Glutamatergic neuron (in vitro differentiated cells): ENCODE measurements around the gene PTGER2. TPM values are rescaled to one million over a fixed set of nuclear protein-coding genes. Genes with fewer than 3 reads are reported as not detected.

ENCODE experiments used
- DNase-seq: peaks from one replicate; pipeline ENCODE4 v3.0.0; 2022
- H3K27ac Mint-ChIP-seq: one replicate; pipeline ENCODE4 v1.8.0; 2020; ENCODE audit warnings: mild to moderate bottlenecking, mixed read lengths, inconsistent platforms; ENCODE audit not compliant: unreplicated experiment
- H3K27me3 Mint-ChIP-seq: one replicate; pipeline ENCODE4 v1.8.0; 2020; ENCODE audit warnings: mild to moderate bottlenecking, moderate library complexity, mixed read lengths, inconsistent platforms; ENCODE audit not compliant: unreplicated experiment
- H3K36me3 Mint-ChIP-seq: one replicate; pipeline ENCODE4 v1.8.0; 2020; ENCODE audit warnings: mild to moderate bottlenecking, mixed read lengths, inconsistent platforms; ENCODE audit not compliant: unreplicated experiment
- H3K4me1 Mint-ChIP-seq: one replicate; pipeline ENCODE4 v1.8.0; 2020; ENCODE audit warnings: mild to moderate bottlenecking, low read depth, mixed read lengths, inconsistent platforms; ENCODE audit not compliant: unreplicated experiment
- H3K4me3 Mint-ChIP-seq: one replicate; pipeline ENCODE4 v1.8.0; 2020; ENCODE audit warnings: mild to moderate bottlenecking, mixed read lengths, inconsistent platforms; ENCODE audit not compliant: unreplicated experiment
- H3K9me3 Mint-ChIP-seq: one replicate; pipeline ENCODE4 v1.8.0; 2020; ENCODE audit warnings: mild to moderate bottlenecking, moderate library complexity, mixed read lengths, inconsistent platforms; ENCODE audit not compliant: unreplicated experiment
- CTCF ChIP-seq: fragments of 200-600 bp; sonication (generic); IDR thresholded peaks from one replicate; pipeline ENCODE4 v1.5.0; 2021; ENCODE audit not compliant: partially characterized antibody, unreplicated experiment
- total RNA-seq: library from RNA; stranded (reverse); fragmentation: NEBNext Ultra II Directional; extraction: Animal tissue kit (Norgen Biotek cat#: 25700); gene quantifications from one replicate; pipeline ENCODE4 v1.2.1, GENCODE V29; 2021; ENCODE audit not compliant: unreplicated experiment

The PTGER2 gene
- total RNA-seq, 1 donor from 2014 or later: not detected

GRCh38 chr14:52327374-52328226 lies 13.5 kb downstream of the PTGER2 start:
- Mint-ChIP-seq H3K4me3 (no peak overlapping the region), H3K27me3 (peaks cover 2% of the 10 kb centered on the region), H3K9me3 (no peaks in the 10 kb centered on the region), H3K4me1 (no peaks in the 10 kb centered on the region), H3K36me3 (peaks cover 9% of the 10 kb centered on the region), H3K27ac (no peak overlapping the region)
- TF ChIP-seq CTCF: no peak
- no peak for DNase-seq

- no peak for TF ChIP-seq CTCF
- Mint-ChIP-seq H3K27me3 (peaks cover 3% of the 10 kb centered on the region), H3K4me3 (no peak overlapping the region)
Observed at GRCh38 chr14:52328276-52328675, 14.2 kb downstream of the PTGER2 start.

GRCh38 chr14:52329678-52330369 lies 15.7 kb downstream of the PTGER2 start:
- Mint-ChIP-seq H3K27ac (no peak overlapping the region), H3K27me3 (peaks cover 1% of the 10 kb centered on the region), H3K4me1 (no peaks in the 10 kb centered on the region), H3K4me3 (no peak overlapping the region), H3K36me3 (peaks cover 4% of the 10 kb centered on the region), H3K9me3 (no peaks in the 10 kb centered on the region)
- no peak for DNase-seq
- TF ChIP-seq CTCF: no peak

More at GRCh38 chr14:52328276-52328675, 14.2 kb downstream of the PTGER2 start:
- no peaks in the 10 kb centered on the region for H3K4me1 Mint-ChIP-seq
- H3K36me3 Mint-ChIP-seq: peaks cover 4% of the 10 kb centered on the region
- no peaks in the 10 kb centered on the region for H3K9me3 Mint-ChIP-seq
- no peak overlapping the region for H3K27ac Mint-ChIP-seq
- no peak for DNase-seq

GRCh38 chr14:52332269-52332668 lies 18.2 kb downstream of the PTGER2 start:
- Mint-ChIP-seq H3K4me3 (no peak overlapping the region), H3K27ac (no peak overlapping the region), H3K36me3 (peaks cover 4% of the 10 kb centered on the region), H3K9me3 (no peaks in the 10 kb centered on the region), H3K4me1 (no peaks in the 10 kb centered on the region), H3K27me3 (peaks cover 1% of the 10 kb centered on the region)
- no peak for TF ChIP-seq CTCF
- no peak for DNase-seq

- Mint-ChIP-seq H3K27me3 (peaks cover 1% of the 10 kb centered on the region), H3K27ac (no peak overlapping the region), H3K36me3 (peaks cover 4% of the 10 kb centered on the region), H3K4me3 (no peak overlapping the region), H3K4me1 (no peaks in the 10 kb centered on the region), H3K9me3 (no peaks in the 10 kb centered on the region)
- TF ChIP-seq CTCF: no peak
- DNase-seq: no peak
Observed at GRCh38 chr14:52333108-52333507, 19.0 kb downstream of the PTGER2 start.
